Smooth muscle cell (in vitro differentiated cells): Measurements from ENCODE around the gene PRR9. TPM values are rescaled to one million over a fixed set of nuclear protein-coding genes. Genes with fewer than 3 reads are reported as not detected.

Experiments used
- DNase-seq: peaks from one replicate; lab custom pipeline; 2025; ENCODE audit not compliant: unreplicated experiment; lab: John Stamatoyannopoulos, UW
- H2AFZ ChIP-seq: fragments of 200-600 bp; sonication (generic); 2 replicates; pipeline ENCODE4 v1.6.0; 2016; ENCODE audit warnings: antibody characterized with exemption, low read depth, mild to moderate bottlenecking
- H3F3A ChIP-seq: fragments of 200-600 bp; sonication (generic); 2 replicates; pipeline ENCODE4 v1.6.0; 2017; ENCODE audit warnings: antibody characterized with exemption, low read depth
- H3K27ac ChIP-seq: fragments of 200-600 bp; sonication (generic); 2 replicates; pipeline ENCODE4 v1.5.1; 2016; ENCODE audit warnings: low read depth, mild to moderate bottlenecking
- H3K27me3 ChIP-seq: fragments of 200-600 bp; sonication (generic); 2 replicates; pipeline ENCODE4 v1.6.1; 2016; ENCODE audit warnings: low read depth, mild to moderate bottlenecking
- H3K36me3 ChIP-seq: fragments of 200-600 bp; sonication (generic); 2 replicates; pipeline ENCODE4 v1.5.1; 2016; ENCODE audit warnings: low read depth
- H3K4me1 ChIP-seq: fragments of 200-600 bp; sonication (generic); 2 replicates; pipeline ENCODE4 v1.5.1; 2016; ENCODE audit warnings: low read depth
- H3K4me2 ChIP-seq: fragments of 200-600 bp; sonication (generic); 2 replicates; pipeline ENCODE4 v1.6.0; 2016; ENCODE audit warnings: mild to moderate bottlenecking
- H3K4me3 ChIP-seq: fragments of 200-600 bp; sonication (generic); 2 replicates; pipeline ENCODE4 v1.5.1; 2016; ENCODE audit warnings: mild to moderate bottlenecking
- H3K79me2 ChIP-seq: fragments of 200-600 bp; sonication (generic); 2 replicates; pipeline ENCODE4 v1.6.0; 2016; ENCODE audit warnings: low read depth, mild to moderate bottlenecking
- H3K9ac ChIP-seq: fragments of 200-600 bp; sonication (generic); 2 replicates; pipeline ENCODE4 v1.6.0; 2016; ENCODE audit warnings: low read depth
- H3K9me3 ChIP-seq: fragments of 200-600 bp; sonication (generic); replicated peaks from 2 replicates; pipeline ENCODE4 v1.5.1; 2016; ENCODE audit warnings: low read depth
- H4K20me1 ChIP-seq: fragments of 200-600 bp; sonication (generic); 2 replicates; pipeline ENCODE4 v1.6.0; 2016; ENCODE audit warnings: low read depth
- CTCF ChIP-seq: fragments of 200-600 bp; sonication (generic); IDR thresholded peaks from 2 replicates; pipeline ENCODE4 v1.5.1; 2017; ENCODE audit warnings: borderline replicate concordance, mild to moderate bottlenecking, antibody characterized with exemption; ENCODE audit not compliant: insufficient read depth, poor library complexity, severe bottlenecking
- WGBS: methylation state at CpG from one replicate; pipeline ENCODE4 v1.1.7; 2016; ENCODE audit warnings: low lambda C conversion rate; 5-methylcytosine and 5-hydroxymethylcytosine counted together
- polyA plus RNA-seq: library from polyadenylated mRNA; unstranded; fragments of >200 nt; fragmentation: Nextera tagmentation; extraction: Ambion mirVana; gene quantifications from 2 replicates; pipeline ENCODE4 v1.2.1, GENCODE V29; 2016
- total RNA-seq: library from RNA; depleted of rRNA; stranded (reverse); fragments of >200 nt; gene quantifications from 2 replicates; pipeline ENCODE4 v1.2.3, GENCODE V29; 2014

Gene PRR9
- total and polyA plus RNA-seq, 2 experiments from 2014 or later = 3.0 to 9.0 TPM

- no peak overlapping the region for H3K4me2 ChIP-seq
- TF ChIP-seq CTCF = no peak
- no peaks in the 10 kb centered on the region for H3K9me3 ChIP-seq
- no peaks in the 10 kb centered on the region for H3K4me1 ChIP-seq
- no peaks in the 10 kb centered on the region for H4K20me1 ChIP-seq
- H3K79me2 ChIP-seq = no peaks in the 10 kb centered on the region
- H3K27ac ChIP-seq = no peak overlapping the region
- WGBS = 93% methylated on average over 29 of the region's 45 CpGs
- no peaks in the 10 kb centered on the region for H3F3A ChIP-seq
- H2AFZ ChIP-seq = no peak overlapping the region
- H3K27me3 ChIP-seq = no peaks in the 10 kb centered on the region
- H3K4me3 ChIP-seq = no peak overlapping the region
- no peaks in the 10 kb centered on the region for H3K36me3 ChIP-seq
- no peak overlapping the region for H3K9ac ChIP-seq
- no peak for DNase-seq
Observed at GRCh38 chr1:153260585-153261280, 43.3 kb downstream of the PRR9 start.

- Histone ChIP-seq H3F3A (no peaks in the 10 kb centered on the region), H3K9me3 (no peaks in the 10 kb centered on the region), H4K20me1 (no peaks in the 10 kb centered on the region), H3K27me3 (no peaks in the 10 kb centered on the region), H3K79me2 (no peaks in the 10 kb centered on the region), H3K4me3 (no peak overlapping the region), H3K27ac (no peak overlapping the region), H3K4me1 (no peaks in the 10 kb centered on the region), H3K36me3 (no peaks in the 10 kb centered on the region), H2AFZ (no peak overlapping the region), H3K9ac (no peak overlapping the region), H3K4me2 (no peak overlapping the region)
- TF ChIP-seq CTCF = no peak
- no peak for DNase-seq
- WGBS = 96% methylated on average over 54 of the region's 80 CpGs
Observed at GRCh38 chr1:153261281-153262069, 44.1 kb downstream of the PRR9 start.

- no peak overlapping the region for H3K9ac ChIP-seq
- no peaks in the 10 kb centered on the region for H3K9me3 ChIP-seq
- no peaks in the 10 kb centered on the region for H3K79me2 ChIP-seq
- no peak overlapping the region for H3K4me3 ChIP-seq
- no peak overlapping the region for H3K27ac ChIP-seq
- no peaks in the 10 kb centered on the region for H4K20me1 ChIP-seq
- no peak overlapping the region for H3K4me2 ChIP-seq
- no peaks in the 10 kb centered on the region for H3F3A ChIP-seq
- H3K27me3 ChIP-seq = no peaks in the 10 kb centered on the region
- no peaks in the 10 kb centered on the region for H3K36me3 ChIP-seq
- WGBS = 84% methylated on average over 6 of the region's 6 CpGs
- H3K4me1 ChIP-seq = no peaks in the 10 kb centered on the region
- no peak for DNase-seq
- H2AFZ ChIP-seq = no peak overlapping the region
- TF ChIP-seq CTCF = no peak
Observed at GRCh38 chr1:153262070-153262366, 44.6 kb downstream of the PRR9 start.
